ENCODE data around the gene EXOC3.
A peak's percentile ranks its signal among the peaks of the same experiment; 100 is the strongest.

Gene EXOC3

GRCh38 chr5:454936-455335, 12.0 kb downstream of the EXOC3 start:
- TF ChIP-seq CTCF (IDR thresholded peaks at IDR 0.05; ENCODE audit: insufficient read depth, low read depth, low read length, missing control alignments), result no peak
- no peak overlapping the region for H3K4me3 ChIP-seq (ENCODE audit: low read depth, low read length)
- DNase-seq (ENCODE audit: low read depth), result no peak

- H3K4me3 ChIP-seq (ENCODE audit: low read depth, low read length), result no peak overlapping the region
- no peak for TF ChIP-seq CTCF (IDR thresholded peaks at IDR 0.05; ENCODE audit: insufficient read depth, low read depth, low read length, missing control alignments)
- no peak for DNase-seq (ENCODE audit: low read depth)
These were observed 12.8 kb downstream of the EXOC3 start for GRCh38 chr5:455806-456205.

- TF ChIP-seq CTCF (IDR thresholded peaks at IDR 0.05; ENCODE audit: insufficient read depth, low read depth, low read length, missing control alignments), result no peak
- no peak for DNase-seq (ENCODE audit: low read depth)
- H3K4me3 ChIP-seq (ENCODE audit: low read depth, low read length), result no peak overlapping the region
These were observed 13.6 kb downstream of the EXOC3 start for GRCh38 chr5:456351-457194.

- H3K4me3 ChIP-seq (ENCODE audit: low read depth, low read length), result no peak overlapping the region
- no peak for TF ChIP-seq CTCF (IDR thresholded peaks at IDR 0.05; ENCODE audit: insufficient read depth, low read depth, low read length, missing control alignments)
- DNase-seq (ENCODE audit: low read depth), result no peak
These were observed 14.4 kb downstream of the EXOC3 start for GRCh38 chr5:457195-457961.

GRCh38 chr5:458547-459353, 15.8 kb downstream of the EXOC3 start:
- no peak for TF ChIP-seq CTCF (IDR thresholded peaks at IDR 0.05; ENCODE audit: insufficient read depth, low read depth, low read length, missing control alignments)
- peak; percentile 69 for DNase-seq (ENCODE audit: low read depth)
- H3K4me3 ChIP-seq (ENCODE audit: low read depth, low read length), result no peak overlapping the region

- H3K4me3 ChIP-seq (ENCODE audit: low read depth, low read length), result no peak overlapping the region
- TF ChIP-seq CTCF (IDR thresholded peaks at IDR 0.05; ENCODE audit: insufficient read depth, low read depth, low read length, missing control alignments), result no peak
- DNase-seq (ENCODE audit: low read depth), result no peak
These were observed 16.7 kb downstream of the EXOC3 start for GRCh38 chr5:459562-460272.
